ENCODE measurements around the gene FGD3.

Gene FGD3

DNA sequence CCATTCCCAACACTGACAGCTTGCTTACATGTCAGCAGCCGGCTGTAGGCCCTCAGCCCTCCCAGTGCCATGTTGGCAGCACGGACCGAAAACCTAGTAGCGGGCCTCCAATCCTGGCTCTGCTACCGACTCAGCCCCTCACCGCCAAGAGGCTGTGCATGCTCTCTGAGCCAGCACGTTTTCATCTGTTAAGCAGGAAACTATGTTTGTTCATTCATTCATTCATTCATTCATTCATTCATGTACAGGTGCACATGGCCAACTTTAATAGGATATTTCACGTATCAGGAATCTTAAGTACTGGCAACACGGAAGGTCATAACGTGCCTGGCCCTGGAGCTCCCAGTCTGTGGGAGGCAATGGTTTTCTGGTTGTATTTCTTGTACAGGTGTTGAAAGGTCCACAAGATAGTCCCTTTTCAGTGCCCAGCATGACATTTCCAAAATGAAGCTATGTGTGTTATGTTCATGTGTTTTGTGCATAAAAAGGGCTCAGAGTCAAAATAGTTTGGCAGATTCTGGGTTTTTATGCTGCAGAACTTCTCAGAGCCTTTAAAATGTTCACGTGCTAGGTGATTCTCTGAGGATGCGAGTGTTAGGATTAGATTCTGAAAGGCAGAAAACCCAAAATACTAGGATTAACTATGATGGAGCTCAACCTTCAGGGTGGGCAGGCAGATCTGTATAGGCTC is 128.9 kb downstream of the FGD3 start:
- H3K4me3 ChIP-seq (ENCODE audit: low read depth in 1 of 2, low read length in 2 of 2), result no peak overlapping the region
- no peaks in the 10 kb centered on the region for H3K9me3 ChIP-seq (ENCODE audit: control insufficient read depth in 1 of 2, low read length in 2 of 2)
- no peaks in the 10 kb centered on the region for H3K27me3 ChIP-seq (ENCODE audit: low read depth, low read length)
- no peaks in the 10 kb centered on the region for H3K36me3 ChIP-seq (ENCODE audit: control insufficient read depth in 1 of 2, insufficient read depth in 2 of 2, low read length in 2 of 2)
- no peak overlapping the region for H3K27ac ChIP-seq (ENCODE audit: low read length)
- peaks cover 0 to 24% of the 10 kb centered on the region in 2 donors for H3K4me1 ChIP-seq (ENCODE audit: control insufficient read depth in 1 of 2, insufficient read depth in 2 of 2, low read length in 2 of 2)

GRCh38 chr9:93076792-93077128 is 129.4 kb downstream of the FGD3 start:
- Histone ChIP-seq H3K9me3 (ENCODE audit: control insufficient read depth in 1 of 2, low read length in 2 of 2) (no peaks in the 10 kb centered on the region), H3K4me3 (ENCODE audit: low read depth in 1 of 2, low read length in 2 of 2) (no peak overlapping the region), H3K36me3 (ENCODE audit: control insufficient read depth in 1 of 2, insufficient read depth in 2 of 2, low read length in 2 of 2) (no peaks in the 10 kb centered on the region), H3K27me3 (ENCODE audit: low read depth, low read length) (no peaks in the 10 kb centered on the region), H3K27ac (ENCODE audit: low read length) (no peak overlapping the region), H3K4me1 (ENCODE audit: control insufficient read depth in 1 of 2, insufficient read depth in 2 of 2, low read length in 2 of 2) (peaks cover 0 to 24% of the 10 kb centered on the region in 2 donors)

GRCh38 chr9:93077367-93077766 is 130.0 kb downstream of the FGD3 start:
- no peak overlapping the region for H3K4me3 ChIP-seq (ENCODE audit: low read depth in 1 of 2, low read length in 2 of 2)
- H3K9me3 ChIP-seq (ENCODE audit: control insufficient read depth in 1 of 2, low read length in 2 of 2), result no peaks in the 10 kb centered on the region
- H3K27ac ChIP-seq (ENCODE audit: low read length), result no peak overlapping the region
- H3K27me3 ChIP-seq (ENCODE audit: low read depth, low read length), result no peaks in the 10 kb centered on the region
- H3K36me3 ChIP-seq (ENCODE audit: control insufficient read depth in 1 of 2, insufficient read depth in 2 of 2, low read length in 2 of 2), result no peaks in the 10 kb centered on the region
- peaks cover 0 to 19% of the 10 kb centered on the region in 2 donors for H3K4me1 ChIP-seq (ENCODE audit: control insufficient read depth in 1 of 2, insufficient read depth in 2 of 2, low read length in 2 of 2)

DNA sequence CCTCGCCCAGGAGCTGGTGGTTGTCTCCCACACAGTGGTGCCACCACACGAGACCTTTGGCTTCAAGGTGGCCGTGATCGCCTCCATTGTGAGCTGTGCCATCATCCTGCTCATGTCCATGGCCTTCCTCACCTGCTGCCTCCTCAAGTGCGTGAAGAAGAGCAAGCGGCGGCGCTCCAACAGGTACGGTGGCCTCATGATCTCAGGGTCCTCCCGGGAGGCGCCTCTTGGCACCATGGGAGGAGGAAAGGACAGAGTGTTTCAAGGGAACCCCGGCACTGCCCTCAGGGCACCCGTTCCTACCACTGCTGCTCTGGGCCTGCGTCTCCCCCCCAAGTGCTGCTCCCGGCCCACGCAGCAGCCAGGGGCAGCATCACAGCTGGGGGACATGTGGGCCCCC is 130.5 kb downstream of the FGD3 start:
- Histone ChIP-seq H3K4me1 (ENCODE audit: control insufficient read depth in 1 of 2, insufficient read depth in 2 of 2, low read length in 2 of 2) (peaks cover 0 to 15% of the 10 kb centered on the region in 2 donors), H3K9me3 (ENCODE audit: control insufficient read depth in 1 of 2, low read length in 2 of 2) (no peaks in the 10 kb centered on the region), H3K4me3 (ENCODE audit: low read depth in 1 of 2, low read length in 2 of 2) (no peak overlapping the region), H3K27ac (ENCODE audit: low read length) (no peak overlapping the region), H3K27me3 (ENCODE audit: low read depth, low read length) (no peaks in the 10 kb centered on the region), H3K36me3 (ENCODE audit: control insufficient read depth in 1 of 2, insufficient read depth in 2 of 2, low read length in 2 of 2) (no peaks in the 10 kb centered on the region)

GRCh38 chr9:93079371-93079770 is 132.0 kb downstream of the FGD3 start:
- H3K9me3 ChIP-seq (ENCODE audit: control insufficient read depth in 1 of 2, low read length in 2 of 2), result no peaks in the 10 kb centered on the region
- H3K36me3 ChIP-seq (ENCODE audit: control insufficient read depth in 1 of 2, insufficient read depth in 2 of 2, low read length in 2 of 2), result no peaks in the 10 kb centered on the region
- H3K4me3 ChIP-seq (ENCODE audit: low read depth in 1 of 2, low read length in 2 of 2), result no peak overlapping the region
- no peaks in the 10 kb centered on the region for H3K27me3 ChIP-seq (ENCODE audit: low read depth, low read length)
- no peak overlapping the region for H3K27ac ChIP-seq (ENCODE audit: low read length)
- peaks cover 0 to 4% of the 10 kb centered on the region in 2 donors for H3K4me1 ChIP-seq (ENCODE audit: control insufficient read depth in 1 of 2, insufficient read depth in 2 of 2, low read length in 2 of 2)

GRCh38 chr9:93080406-93080805 is 133.1 kb downstream of the FGD3 start:
- no peaks in the 10 kb centered on the region for H3K27me3 ChIP-seq (ENCODE audit: low read depth, low read length)
- no peaks in the 10 kb centered on the region for H3K36me3 ChIP-seq (ENCODE audit: control insufficient read depth in 1 of 2, insufficient read depth in 2 of 2, low read length in 2 of 2)

GRCh38 chr9:93081081-93081529 is 133.8 kb downstream of the FGD3 start:
- no peak overlapping the region for H3K4me3 ChIP-seq (ENCODE audit: low read depth in 1 of 2, low read length in 2 of 2)
- no peaks in the 10 kb centered on the region for H3K27me3 ChIP-seq (ENCODE audit: low read depth, low read length)
- H3K36me3 ChIP-seq (ENCODE audit: control insufficient read depth in 1 of 2, insufficient read depth in 2 of 2, low read length in 2 of 2), result no peaks in the 10 kb centered on the region
- H3K9me3 ChIP-seq (ENCODE audit: control insufficient read depth in 1 of 2, low read length in 2 of 2), result no peaks in the 10 kb centered on the region
- peaks cover 0 to 3% of the 10 kb centered on the region in 2 donors for H3K4me1 ChIP-seq (ENCODE audit: control insufficient read depth in 1 of 2, insufficient read depth in 2 of 2, low read length in 2 of 2)
- H3K27ac ChIP-seq (ENCODE audit: low read length), result no peak overlapping the region

More at GRCh38 chr9:93080406-93080805, 133.1 kb downstream of the FGD3 start:
- peaks cover 0 to 3% of the 10 kb centered on the region in 2 donors for H3K4me1 ChIP-seq (ENCODE audit: control insufficient read depth in 1 of 2, insufficient read depth in 2 of 2, low read length in 2 of 2)
- no peak overlapping the region for H3K4me3 ChIP-seq (ENCODE audit: low read depth in 1 of 2, low read length in 2 of 2)
- H3K27ac ChIP-seq (ENCODE audit: low read length), result no peak overlapping the region
- H3K9me3 ChIP-seq (ENCODE audit: control insufficient read depth in 1 of 2, low read length in 2 of 2), result no peaks in the 10 kb centered on the region

GRCh38 chr9:93081931-93082330 is 134.6 kb downstream of the FGD3 start:
- Histone ChIP-seq H3K4me3 (ENCODE audit: low read depth in 1 of 2, low read length in 2 of 2) (no peak overlapping the region), H3K36me3 (ENCODE audit: control insufficient read depth in 1 of 2, insufficient read depth in 2 of 2, low read length in 2 of 2) (no peaks in the 10 kb centered on the region), H3K27ac (ENCODE audit: low read length) (peak overlapping the region; percentile 31), H3K9me3 (ENCODE audit: control insufficient read depth in 1 of 2, low read length in 2 of 2) (no peaks in the 10 kb centered on the region), H3K27me3 (ENCODE audit: low read depth, low read length) (no peaks in the 10 kb centered on the region), H3K4me1 (ENCODE audit: control insufficient read depth in 1 of 2, insufficient read depth in 2 of 2, low read length in 2 of 2) (peaks cover 0 to 3% of the 10 kb centered on the region in 2 donors)

DNA sequence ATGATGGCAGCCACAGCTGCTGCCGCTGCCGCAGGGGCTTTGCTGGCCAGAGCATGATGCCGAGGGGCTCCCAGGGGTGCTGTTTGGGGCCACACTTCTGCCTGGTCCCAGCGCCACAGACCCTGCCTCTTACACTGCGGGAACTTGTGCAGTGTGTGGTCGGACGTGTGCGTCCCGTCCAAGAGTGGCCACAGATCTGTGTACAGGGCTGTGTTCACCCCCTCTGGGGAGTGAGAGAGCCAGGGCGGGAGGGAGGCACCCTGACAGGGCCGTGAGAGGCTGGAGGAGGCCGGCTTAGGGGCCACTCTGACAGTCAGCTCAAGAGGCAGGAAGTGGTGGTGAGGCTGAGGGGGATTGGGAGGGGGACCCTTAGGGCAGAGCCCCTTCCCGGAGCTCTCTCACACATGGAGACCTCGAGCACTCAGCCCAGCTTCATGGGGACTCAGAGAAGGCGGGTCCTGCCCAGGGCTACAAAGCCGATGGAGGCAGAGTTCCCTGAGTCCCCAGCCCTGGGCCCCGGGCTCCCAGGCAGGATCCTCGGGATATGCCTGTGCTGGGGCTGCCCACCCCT is 135.6 kb downstream of the FGD3 start:
- Histone ChIP-seq H3K9me3 (ENCODE audit: control insufficient read depth in 1 of 2, low read length in 2 of 2) (no peaks in the 10 kb centered on the region), H3K4me1 (ENCODE audit: control insufficient read depth in 1 of 2, insufficient read depth in 2 of 2, low read length in 2 of 2) (peaks cover 0 to 3% of the 10 kb centered on the region in 2 donors), H3K4me3 (ENCODE audit: low read depth in 1 of 2, low read length in 2 of 2) (no peak overlapping the region), H3K36me3 (ENCODE audit: control insufficient read depth in 1 of 2, insufficient read depth in 2 of 2, low read length in 2 of 2) (no peaks in the 10 kb centered on the region), H3K27ac (ENCODE audit: low read length) (no peak overlapping the region), H3K27me3 (ENCODE audit: low read depth, low read length) (no peaks in the 10 kb centered on the region)

DNA sequence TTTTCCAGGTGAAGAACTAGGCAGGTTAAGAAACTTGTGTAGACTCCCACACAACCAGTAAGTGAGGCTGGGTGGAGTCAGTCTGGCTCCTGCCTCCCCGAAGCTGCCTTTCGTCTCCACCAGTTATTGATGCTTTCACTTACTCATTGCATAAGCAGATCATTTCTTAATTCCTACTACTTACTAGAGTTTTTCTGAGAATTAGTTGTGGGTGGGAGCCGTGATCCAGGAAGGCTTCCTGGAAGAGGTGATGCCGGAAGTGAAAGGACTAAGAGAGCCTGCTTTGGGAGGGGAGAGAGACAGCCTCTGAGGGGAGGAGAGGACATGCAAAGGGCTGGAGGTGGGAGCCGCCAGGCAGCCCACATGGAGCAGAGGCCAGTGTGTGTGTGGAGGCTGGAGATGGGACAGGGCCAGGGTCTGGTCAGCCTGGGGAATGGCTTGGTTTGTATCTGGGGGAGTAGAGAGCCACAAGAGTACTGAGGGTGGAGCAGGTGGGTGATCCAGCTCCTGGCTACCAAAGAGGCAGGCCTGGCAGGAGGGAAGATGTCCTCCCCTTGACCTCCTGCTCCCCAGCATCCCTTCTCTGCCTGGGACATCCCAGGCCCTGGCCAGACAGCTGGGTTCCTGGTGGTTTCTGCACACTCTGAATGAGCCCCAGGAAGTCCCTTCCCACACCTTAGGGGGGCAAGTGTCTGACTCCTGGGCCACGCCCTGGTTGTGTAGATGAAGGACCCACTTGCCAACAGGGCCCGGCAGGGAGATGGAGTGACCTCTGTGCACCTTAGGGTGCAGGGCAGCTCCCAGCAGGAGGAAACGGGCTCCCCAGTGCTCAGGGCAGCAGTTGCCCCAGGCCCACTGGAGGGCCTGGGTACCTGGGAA is 136.5 kb downstream of the FGD3 start:
- no peak overlapping the region for H3K27ac ChIP-seq (ENCODE audit: low read length)
- no peaks in the 10 kb centered on the region for H3K27me3 ChIP-seq (ENCODE audit: low read depth, low read length)
- peaks cover 0 to 3% of the 10 kb centered on the region in 2 donors for H3K4me1 ChIP-seq (ENCODE audit: control insufficient read depth in 1 of 2, insufficient read depth in 2 of 2, low read length in 2 of 2)
- no peaks in the 10 kb centered on the region for H3K36me3 ChIP-seq (ENCODE audit: control insufficient read depth in 1 of 2, insufficient read depth in 2 of 2, low read length in 2 of 2)
- no peaks in the 10 kb centered on the region for H3K9me3 ChIP-seq (ENCODE audit: control insufficient read depth in 1 of 2, low read length in 2 of 2)
- H3K4me3 ChIP-seq (ENCODE audit: low read depth in 1 of 2, low read length in 2 of 2), result no peak overlapping the region

- no peak overlapping the region for H3K4me3 ChIP-seq (ENCODE audit: low read depth in 1 of 2, low read length in 2 of 2)
- H3K9me3 ChIP-seq (ENCODE audit: control insufficient read depth in 1 of 2, low read length in 2 of 2), result no peaks in the 10 kb centered on the region
- H3K27me3 ChIP-seq (ENCODE audit: low read depth, low read length), result no peaks in the 10 kb centered on the region
- H3K27ac ChIP-seq (ENCODE audit: low read length), result no peak overlapping the region
- peaks cover 0 to 3% of the 10 kb centered on the region in 2 donors for H3K4me1 ChIP-seq (ENCODE audit: control insufficient read depth in 1 of 2, insufficient read depth in 2 of 2, low read length in 2 of 2)
- no peaks in the 10 kb centered on the region for H3K36me3 ChIP-seq (ENCODE audit: control insufficient read depth in 1 of 2, insufficient read depth in 2 of 2, low read length in 2 of 2)
Observed at GRCh38 chr9:93084471-93084881, 137.2 kb downstream of the FGD3 start.

Measured in muscle layer of duodenum (tissue), 2 donors.